Skin of body (tissue), 2 donors: ENCODE measurements around the gene TMEM190. TPM values are rescaled to one million over a fixed set of nuclear protein-coding genes. Genes with fewer than 3 reads are reported as not detected.
"Not testable (repeated sequence)": the region's sequence is repeated elsewhere in the genome, so short reads cannot be mapped to it uniquely, and the experiment has no call there.

ENCODE experiments used
- DNase-seq: peaks from one replicate; lab custom pipeline; 2025; lab: John Stamatoyannopoulos, UW
- total RNA-seq: library from RNA; depleted of rRNA; stranded (reverse); fragments of >200 nt; gene quantifications from one replicate; pipeline ENCODE4 v1.2.3, GENCODE V29; 2014

Gene TMEM190
- total RNA-seq, 1 donor from 2014 or later = not detected

DNA sequence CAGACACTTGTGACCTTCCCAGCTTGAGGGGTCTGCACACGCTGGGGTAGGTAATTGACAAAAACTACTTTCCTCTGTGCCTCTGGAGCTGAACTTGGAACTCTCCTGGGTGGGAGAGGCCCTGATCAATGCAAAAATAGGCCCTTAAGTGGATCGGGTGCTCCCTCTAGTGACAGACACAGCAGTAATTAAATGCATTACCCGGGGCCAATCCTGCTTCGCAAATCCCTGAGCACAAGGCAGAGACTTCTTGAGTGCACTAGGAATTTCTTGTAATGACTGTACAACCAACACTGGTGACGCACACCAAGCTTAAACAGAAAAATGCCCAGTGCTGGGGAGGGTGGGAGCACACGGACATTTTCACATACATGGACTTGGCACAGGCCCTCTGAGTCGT lies 41.6 kb downstream of the TMEM190 start:
- peak; percentile 76 for DNase-seq

DNA sequence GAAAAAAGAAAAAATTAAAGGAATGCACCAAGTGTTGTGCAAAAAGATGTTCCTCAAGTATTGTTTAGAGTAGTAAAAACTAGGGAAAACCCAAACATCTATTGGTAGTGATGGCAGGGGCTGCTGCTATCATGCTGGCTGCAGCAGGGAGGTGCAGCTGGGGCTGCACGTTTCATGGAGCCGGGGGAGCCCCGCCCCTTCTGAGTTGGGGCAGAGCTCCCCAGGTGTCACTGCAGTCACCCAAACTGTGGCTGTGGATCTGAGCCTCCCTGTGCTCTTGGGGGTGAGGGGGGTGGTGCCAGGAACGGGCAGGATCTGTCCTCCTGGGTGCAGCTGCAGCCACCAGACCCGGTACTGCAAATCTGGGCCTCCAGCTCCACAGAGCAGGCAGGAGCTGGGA lies 42.5 kb downstream of the TMEM190 start:
- no peak for DNase-seq

DNA sequence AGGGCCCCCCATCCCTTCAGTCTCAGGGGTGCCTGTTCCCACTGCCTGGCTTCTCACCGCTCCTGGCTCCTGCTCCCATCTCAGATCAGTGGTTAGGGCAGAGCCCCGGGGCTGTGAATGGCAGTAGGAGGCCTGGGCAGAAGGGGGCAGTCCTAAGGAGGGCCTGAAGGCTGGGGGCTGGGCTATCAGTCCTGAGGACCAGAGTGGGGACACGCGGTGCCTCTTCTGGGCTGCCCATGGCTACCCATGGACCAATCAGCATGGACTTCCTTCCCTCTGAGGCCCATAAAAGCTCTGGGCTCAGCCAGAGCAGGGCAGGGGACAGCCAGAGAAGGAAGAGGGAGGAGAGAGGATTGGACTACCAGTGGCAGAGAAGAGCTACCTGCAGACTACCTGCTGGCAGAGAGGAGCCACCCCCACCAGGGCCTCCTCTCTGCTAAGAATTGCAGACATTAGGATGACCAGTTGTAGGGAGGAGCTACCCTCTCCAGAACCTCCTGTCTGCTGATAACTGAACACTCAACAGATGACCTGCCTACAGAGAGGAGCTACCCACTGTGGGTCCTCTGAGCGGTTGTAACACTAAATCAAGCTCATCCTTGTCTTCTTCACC lies 43.1 kb downstream of the TMEM190 start:
- no peak for DNase-seq

DNA sequence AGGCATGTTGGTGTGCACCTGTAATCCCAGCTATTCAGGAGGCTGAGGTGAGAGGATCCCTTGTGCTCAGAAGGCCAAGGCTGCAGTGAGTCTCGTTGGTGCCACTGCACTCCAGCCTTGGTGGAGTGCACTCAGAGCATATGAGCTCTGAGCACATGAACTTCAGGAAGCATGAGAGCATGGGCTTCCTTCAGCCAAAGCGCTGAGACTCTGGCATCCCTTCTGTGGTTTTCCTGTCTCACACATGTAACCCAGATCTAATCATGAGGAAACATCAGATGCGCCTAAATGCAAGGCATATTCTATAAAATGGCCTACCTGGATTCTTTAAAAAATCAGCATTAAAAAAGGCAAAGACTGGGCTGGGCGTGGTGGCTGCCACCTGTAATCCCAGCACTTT lies 44.7 kb downstream of the TMEM190 start:
- DNase-seq = not testable (repeated sequence)

DNA sequence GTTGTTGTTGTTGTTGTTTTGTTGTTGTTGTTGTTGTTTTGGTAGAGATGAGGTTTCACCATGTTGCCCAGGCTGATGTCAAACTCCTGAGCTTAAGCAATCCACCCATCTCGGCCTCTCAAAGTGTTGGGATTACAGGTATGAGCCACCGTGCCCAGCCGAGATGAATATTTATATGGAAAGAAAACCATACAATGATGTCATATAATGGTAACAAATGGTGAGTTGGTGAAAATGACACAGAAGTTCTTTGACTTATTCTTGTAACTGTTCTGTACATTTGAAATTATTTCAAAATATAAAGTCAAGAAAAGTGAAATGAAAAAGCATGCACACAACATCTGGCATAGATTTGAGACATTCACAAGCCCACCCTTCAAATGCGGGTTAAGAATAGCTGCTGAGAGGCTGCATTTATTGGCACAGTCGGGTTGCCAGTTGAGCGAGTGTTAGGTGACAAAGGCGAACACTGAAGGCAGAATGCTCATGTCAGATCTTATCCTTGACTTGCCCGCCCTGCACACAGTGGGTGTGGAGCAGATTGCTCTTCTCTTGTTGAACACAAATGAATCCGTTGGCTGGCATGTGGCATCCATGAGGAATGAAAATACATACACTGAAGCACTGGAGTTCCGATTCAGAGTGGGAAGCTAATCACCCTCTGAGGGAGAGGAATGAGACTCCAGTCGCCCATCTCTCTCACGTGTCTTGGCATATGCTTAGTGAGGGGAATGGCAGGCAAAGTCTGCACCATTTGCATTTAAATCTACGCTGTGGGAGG lies 46.8 kb downstream of the TMEM190 start:
- no peak for DNase-seq

DNA sequence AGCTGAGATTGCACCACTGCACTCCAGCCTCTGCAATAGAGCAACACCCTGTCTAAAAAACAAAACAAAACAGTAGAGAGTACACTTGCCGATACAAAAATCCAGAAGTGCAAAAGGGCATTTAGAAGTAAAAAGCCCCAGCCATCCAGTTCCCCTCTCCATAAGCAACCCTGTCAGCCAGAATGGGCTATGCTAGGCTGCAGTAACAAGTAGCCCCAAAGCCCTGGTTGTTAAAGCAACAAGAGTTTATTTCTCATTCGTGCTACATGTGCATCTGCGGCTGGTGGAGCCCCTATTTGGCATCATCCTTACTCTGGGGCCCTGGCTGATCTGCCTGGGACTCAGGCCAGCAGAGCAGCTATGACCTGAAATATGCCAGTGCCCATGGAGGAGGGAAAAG lies 47.9 kb downstream of the TMEM190 start:
- no peak for DNase-seq

DNA sequence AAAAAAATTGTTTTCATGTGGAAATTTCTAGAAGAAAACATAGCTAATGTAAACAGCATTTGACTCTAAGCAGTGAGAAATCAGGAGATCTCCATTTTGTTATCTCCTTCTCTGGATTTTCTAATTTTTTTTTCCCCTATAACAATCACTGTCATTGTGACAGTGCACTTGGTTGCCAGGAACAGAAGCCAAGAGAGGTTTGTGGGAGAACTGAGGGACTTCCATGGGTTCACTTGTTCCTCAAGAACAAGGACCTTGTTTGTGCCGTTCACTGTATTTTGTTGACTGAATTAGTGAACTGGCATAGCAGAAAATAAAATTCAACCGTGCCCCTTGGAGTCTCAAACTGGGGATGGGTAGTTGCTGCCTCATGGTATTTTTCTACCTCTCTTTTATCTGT lies 49.4 kb downstream of the TMEM190 start:
- DNase-seq = no peak

Other genes starting within 250 kb of the TMEM190 start
- gene TNNT1, start 227.6 kb upstream of the TMEM190 start, total RNA-seq = 65.7 TPM
- gene TNNI3, start 219.1 kb upstream of the TMEM190 start, total RNA-seq = 0.89 TPM
- gene DNAAF3, start 210.2 kb upstream of the TMEM190 start, total RNA-seq = not detected
- 1.6 TPM for gene SYT5, start 196.5 kb upstream of the TMEM190 start, total RNA-seq
- gene PTPRH, start 167.3 kb upstream of the TMEM190 start, total RNA-seq = 0.39 TPM
- gene TMEM86B, start 148.1 kb upstream of the TMEM190 start, total RNA-seq = 1.2 TPM
- gene PPP6R1, start 117.8 kb upstream of the TMEM190 start, total RNA-seq = 20.8 TPM
- gene HSPBP1, start 96.7 kb upstream of the TMEM190 start, total RNA-seq = 12.1 TPM
- 3.6 TPM for gene BRSK1, start 92.8 kb upstream of the TMEM190 start, total RNA-seq
- gene TMEM150B, start 51.5 kb upstream of the TMEM190 start, total RNA-seq = 1.1 TPM
- gene KMT5C, start 37.0 kb upstream of the TMEM190 start, total RNA-seq = 17.0 TPM
- gene COX6B2, start 22.1 kb upstream of the TMEM190 start, total RNA-seq = 3.1 TPM
- not detected for gene GARIN5B, start 13.6 kb upstream of the TMEM190 start, total RNA-seq
- 0.30 TPM for gene IL11, start 6.4 kb upstream of the TMEM190 start, total RNA-seq
- 0.30 TPM for gene TMEM238, start 7.5 kb downstream of the TMEM190 start, total RNA-seq
- 377 TPM for gene RPL28, start 9.1 kb downstream of the TMEM190 start, total RNA-seq
- gene UBE2S, start 31.0 kb downstream of the TMEM190 start, total RNA-seq = 25.4 TPM
- 0.10 TPM for gene SHISA7, start 66.5 kb downstream of the TMEM190 start, total RNA-seq
- 23.0 TPM for gene ISOC2, start 84.8 kb downstream of the TMEM190 start, total RNA-seq
- gene C19orf85, start 87.9 kb downstream of the TMEM190 start, total RNA-seq = not detected
- 1.1 TPM for gene ZNF628, start 99.8 kb downstream of the TMEM190 start, total RNA-seq
- 6.1 TPM for gene NAT14, start 108.4 kb downstream of the TMEM190 start, total RNA-seq
- 16.5 TPM for gene SSC5D, start 111.6 kb downstream of the TMEM190 start, total RNA-seq
- gene SBK2, start 160.3 kb downstream of the TMEM190 start, total RNA-seq = not detected
- not detected for gene SBK3, start 168.7 kb downstream of the TMEM190 start, total RNA-seq
- gene ZNF579, start 204.0 kb downstream of the TMEM190 start, total RNA-seq = 2.2 TPM
- 3.2 TPM for gene FIZ1, start 222.7 kb downstream of the TMEM190 start, total RNA-seq
- gene ZNF524, start 223.5 kb downstream of the TMEM190 start, total RNA-seq = 6.4 TPM
- gene ZNF865, start 228.8 kb downstream of the TMEM190 start, total RNA-seq = 2.1 TPM
- gene ZNF784, start 247.7 kb downstream of the TMEM190 start, total RNA-seq = 3.2 TPM